ENCODE results near the gene WASHC4.
"Not testable (repeated sequence)": the region's sequence is repeated elsewhere in the genome, so short reads cannot be mapped to it uniquely, and the experiment has no call there.

Gene WASHC4

GRCh38 chr12:105170139-105170538, 62.6 kb downstream of the WASHC4 start:
- no peak overlapping the region for H3K4me3 ChIP-seq (ENCODE audit: low read length)
- no peaks in the 10 kb centered on the region for H3K9me3 ChIP-seq (ENCODE audit: insufficient read depth, low read depth, low read length)
- H3K4me1 ChIP-seq (ENCODE audit: insufficient read depth, low read length), result no peaks in the 10 kb centered on the region
- H3K27ac ChIP-seq (ENCODE audit: low read length), result no peak overlapping the region
- peaks cover 75% of the 10 kb centered on the region for H3K36me3 ChIP-seq (ENCODE audit: insufficient read depth, low read depth, low read length)
- no peak overlapping the region for H3K9ac ChIP-seq (ENCODE audit: low read depth, low read length)
- no peaks in the 10 kb centered on the region for H3K27me3 ChIP-seq (ENCODE audit: insufficient read depth, low read length)

- Histone ChIP-seq H3K36me3 (ENCODE audit: insufficient read depth, low read depth, low read length) (peaks cover 76% of the 10 kb centered on the region), H3K9me3 (ENCODE audit: insufficient read depth, low read depth, low read length) (no peaks in the 10 kb centered on the region), H3K4me1 (ENCODE audit: insufficient read depth, low read length) (no peaks in the 10 kb centered on the region), H3K27me3 (ENCODE audit: insufficient read depth, low read length) (no peaks in the 10 kb centered on the region), H3K9ac (ENCODE audit: low read depth, low read length) (no peak overlapping the region), H3K27ac (ENCODE audit: low read length) (no peak overlapping the region), H3K4me3 (ENCODE audit: low read length) (no peak overlapping the region)
Observed at GRCh38 chr12:105171691-105172436, 64.3 kb downstream of the WASHC4 start.

DNA sequence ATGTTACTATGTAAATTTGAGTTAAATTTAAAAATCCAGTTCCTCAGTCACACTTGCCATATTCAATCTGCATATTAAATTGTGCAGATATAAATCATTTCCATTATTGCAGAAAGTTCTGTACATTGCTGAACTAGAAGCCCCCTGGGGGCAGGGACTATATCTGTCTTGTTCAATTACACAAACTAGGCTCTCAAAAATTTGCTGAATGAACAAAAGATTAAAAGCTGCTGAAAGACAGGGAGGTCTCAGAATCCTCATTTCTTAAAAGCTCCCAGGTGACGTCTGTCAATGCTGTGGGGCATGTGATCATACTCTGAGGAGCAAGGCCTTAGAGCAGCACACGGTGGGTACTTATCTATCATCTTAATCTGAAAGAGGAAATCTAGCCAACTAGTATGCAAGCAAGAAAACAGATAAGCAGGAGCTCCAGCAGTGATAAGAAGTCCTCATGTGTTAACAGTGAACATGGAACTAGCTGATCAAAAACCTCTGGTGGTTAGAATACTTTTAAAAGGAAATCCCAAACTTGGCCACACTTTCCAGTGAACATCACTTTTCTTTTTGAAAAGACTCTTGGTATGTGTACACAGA, 68.0 kb downstream of the WASHC4 start:
- no peaks in the 10 kb centered on the region for H3K27me3 ChIP-seq (ENCODE audit: insufficient read depth, low read length)
- H3K4me3 ChIP-seq (ENCODE audit: low read length), result no peak overlapping the region
- no peaks in the 10 kb centered on the region for H3K4me1 ChIP-seq (ENCODE audit: insufficient read depth, low read length)
- peaks cover 54% of the 10 kb centered on the region for H3K36me3 ChIP-seq (ENCODE audit: insufficient read depth, low read depth, low read length)
- no peak overlapping the region for H3K27ac ChIP-seq (ENCODE audit: low read length)
- no peaks in the 10 kb centered on the region for H3K9me3 ChIP-seq (ENCODE audit: insufficient read depth, low read depth, low read length)
- no peak overlapping the region for H3K9ac ChIP-seq (ENCODE audit: low read depth, low read length)

DNA sequence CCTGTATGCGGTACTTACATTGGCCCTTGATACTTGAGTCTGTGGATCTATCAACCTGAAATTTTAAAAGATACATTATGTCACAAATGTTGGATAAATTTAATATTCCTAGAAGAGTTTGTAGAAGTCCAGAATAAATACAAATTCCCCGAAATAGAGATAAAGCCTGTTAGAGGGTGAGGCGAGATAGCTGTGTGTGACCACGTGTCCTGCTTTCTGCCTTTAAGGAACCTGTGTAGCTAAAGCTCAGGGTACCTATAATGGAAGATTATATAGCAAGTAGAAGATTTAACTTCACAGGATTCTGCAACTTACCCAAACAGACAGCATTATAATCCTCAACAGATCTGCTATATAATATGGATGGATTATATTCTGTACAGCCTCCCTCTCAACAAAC, 69.7 kb downstream of the WASHC4 start:
- Histone ChIP-seq H3K27ac (ENCODE audit: low read length) (no peak overlapping the region), H3K9ac (ENCODE audit: low read depth, low read length) (no peak overlapping the region), H3K4me3 (ENCODE audit: low read length) (no peak overlapping the region), H3K9me3 (ENCODE audit: insufficient read depth, low read depth, low read length) (no peaks in the 10 kb centered on the region), H3K27me3 (ENCODE audit: insufficient read depth, low read length) (no peaks in the 10 kb centered on the region), H3K4me1 (ENCODE audit: insufficient read depth, low read length) (no peaks in the 10 kb centered on the region), H3K36me3 (ENCODE audit: insufficient read depth, low read depth, low read length) (peaks cover 44% of the 10 kb centered on the region; the same call in 1 of the 2 replicates)

GRCh38 chr12:105179114-105179513, 71.6 kb downstream of the WASHC4 start:
- H3K36me3 ChIP-seq (ENCODE audit: insufficient read depth, low read depth, low read length), result peaks cover 35% of the 10 kb centered on the region
- H3K4me1 ChIP-seq (ENCODE audit: insufficient read depth, low read length); H3K27ac ChIP-seq (ENCODE audit: low read length); H3K9ac ChIP-seq (ENCODE audit: low read depth, low read length); H3K4me3 ChIP-seq (ENCODE audit: low read length); H3K27me3 ChIP-seq (ENCODE audit: insufficient read depth, low read length); H3K9me3 ChIP-seq (ENCODE audit: insufficient read depth, low read depth, low read length): not testable (repeated sequence)

DNA sequence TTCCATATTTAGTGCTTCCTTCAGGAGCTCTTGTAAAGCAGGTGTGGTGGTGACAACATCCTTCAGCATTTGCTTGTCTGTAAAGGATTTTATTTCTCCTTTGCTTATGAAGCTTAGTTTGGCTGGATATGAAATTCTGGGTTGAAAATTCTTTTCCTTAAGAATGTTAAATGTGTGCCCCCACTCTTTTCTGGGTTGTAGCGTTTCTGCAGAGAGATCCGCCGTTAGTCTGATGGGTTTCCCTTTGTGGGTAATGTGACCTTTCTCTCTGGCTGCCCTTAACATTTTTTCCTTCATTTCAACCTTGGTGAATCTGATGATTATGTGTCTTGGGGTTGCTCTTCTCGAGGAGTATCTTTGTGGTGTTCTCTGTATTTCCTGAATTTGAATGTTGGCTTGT, 75.9 kb downstream of the WASHC4 start:
- H3K27me3 ChIP-seq (ENCODE audit: insufficient read depth, low read length); H3K27ac ChIP-seq (ENCODE audit: low read length); H3K4me1 ChIP-seq (ENCODE audit: insufficient read depth, low read length); H3K4me3 ChIP-seq (ENCODE audit: low read length); H3K9ac ChIP-seq (ENCODE audit: low read depth, low read length); H3K9me3 ChIP-seq (ENCODE audit: insufficient read depth, low read depth, low read length): not testable (repeated sequence)
- H3K36me3 ChIP-seq (ENCODE audit: insufficient read depth, low read depth, low read length), result peaks cover 47% of the 10 kb centered on the region

- H3K4me3 ChIP-seq (ENCODE audit: low read length); H3K27me3 ChIP-seq (ENCODE audit: insufficient read depth, low read length); H3K9ac ChIP-seq (ENCODE audit: low read depth, low read length); H3K27ac ChIP-seq (ENCODE audit: low read length); H3K4me1 ChIP-seq (ENCODE audit: insufficient read depth, low read length); H3K9me3 ChIP-seq (ENCODE audit: insufficient read depth, low read depth, low read length): not testable (repeated sequence)
- H3K36me3 ChIP-seq (ENCODE audit: insufficient read depth, low read depth, low read length), result peaks cover 48% of the 10 kb centered on the region
Observed at GRCh38 chr12:105183976-105184375, 76.4 kb downstream of the WASHC4 start.

- H3K9me3 ChIP-seq (ENCODE audit: insufficient read depth, low read depth, low read length), result no peaks in the 10 kb centered on the region
- peaks cover 79% of the 10 kb centered on the region for H3K36me3 ChIP-seq (ENCODE audit: insufficient read depth, low read depth, low read length)
- H3K4me3 ChIP-seq (ENCODE audit: low read length), result no peak overlapping the region
- H3K27ac ChIP-seq (ENCODE audit: low read length), result no peak overlapping the region
- no peaks in the 10 kb centered on the region for H3K4me1 ChIP-seq (ENCODE audit: insufficient read depth, low read length)
- H3K27me3 ChIP-seq (ENCODE audit: insufficient read depth, low read length), result no peaks in the 10 kb centered on the region
- no peak overlapping the region for H3K9ac ChIP-seq (ENCODE audit: low read depth, low read length)
Observed at GRCh38 chr12:105189293-105189692, 81.8 kb downstream of the WASHC4 start.

GRCh38 chr12:105190530-105190929, 83.0 kb downstream of the WASHC4 start:
- Histone ChIP-seq H3K9ac (ENCODE audit: low read depth, low read length) (no peak overlapping the region), H3K27ac (ENCODE audit: low read length) (no peak overlapping the region), H3K4me3 (ENCODE audit: low read length) (no peak overlapping the region), H3K36me3 (ENCODE audit: insufficient read depth, low read depth, low read length) (peaks cover 77% of the 10 kb centered on the region), H3K27me3 (ENCODE audit: insufficient read depth, low read length) (no peaks in the 10 kb centered on the region), H3K4me1 (ENCODE audit: insufficient read depth, low read length) (no peaks in the 10 kb centered on the region), H3K9me3 (ENCODE audit: insufficient read depth, low read depth, low read length) (no peaks in the 10 kb centered on the region)

DNA sequence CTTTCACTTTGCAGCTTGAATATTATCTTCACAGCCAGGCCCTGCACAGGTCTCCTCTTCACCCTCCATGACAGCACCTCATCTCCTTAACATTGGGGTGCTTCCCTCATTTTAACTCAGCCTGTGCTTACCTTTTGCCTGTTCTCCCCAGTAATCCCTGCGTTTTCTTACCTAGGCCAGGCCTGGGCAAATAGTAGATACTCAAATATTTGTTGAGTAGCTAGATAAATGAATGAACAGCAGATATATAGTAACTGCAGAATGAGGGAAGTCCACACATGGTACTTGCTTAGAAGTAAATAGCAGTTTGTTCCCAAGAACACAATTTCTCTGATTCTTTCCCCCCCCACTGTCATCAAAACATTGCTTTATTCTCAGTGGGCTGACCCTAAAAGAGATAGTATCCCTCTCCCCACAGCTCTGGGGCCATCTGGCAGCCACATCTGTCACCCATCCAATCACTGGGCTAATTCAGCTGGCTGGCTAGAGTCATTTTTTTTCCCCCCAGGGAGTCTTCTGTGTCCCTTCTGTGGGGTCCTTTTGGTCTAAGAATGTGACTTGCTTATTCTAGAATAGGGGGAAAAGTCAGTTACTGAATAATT, 85.2 kb downstream of the WASHC4 start:
- no peaks in the 10 kb centered on the region for H3K27me3 ChIP-seq (ENCODE audit: insufficient read depth, low read length)
- no peaks in the 10 kb centered on the region for H3K4me1 ChIP-seq (ENCODE audit: insufficient read depth, low read length)
- H3K9me3 ChIP-seq (ENCODE audit: insufficient read depth, low read depth, low read length), result no peaks in the 10 kb centered on the region
- peaks cover 62% of the 10 kb centered on the region for H3K36me3 ChIP-seq (ENCODE audit: insufficient read depth, low read depth, low read length)
- no peak overlapping the region for H3K4me3 ChIP-seq (ENCODE audit: low read length)
- H3K27ac ChIP-seq (ENCODE audit: low read length), result no peak overlapping the region
- H3K9ac ChIP-seq (ENCODE audit: low read depth, low read length), result no peak overlapping the region

GRCh38 chr12:105194947-105195346, 87.4 kb downstream of the WASHC4 start:
- Histone ChIP-seq H3K27ac (ENCODE audit: low read length) (no peak overlapping the region), H3K4me3 (ENCODE audit: low read length) (no peak overlapping the region), H3K4me1 (ENCODE audit: insufficient read depth, low read length) (no peaks in the 10 kb centered on the region), H3K36me3 (ENCODE audit: insufficient read depth, low read depth, low read length) (peaks cover 44% of the 10 kb centered on the region), H3K27me3 (ENCODE audit: insufficient read depth, low read length) (no peaks in the 10 kb centered on the region), H3K9ac (ENCODE audit: low read depth, low read length) (no peak overlapping the region), H3K9me3 (ENCODE audit: insufficient read depth, low read depth, low read length) (no peaks in the 10 kb centered on the region)

- no peak overlapping the region for H3K27ac ChIP-seq (ENCODE audit: low read length)
- H3K4me3 ChIP-seq (ENCODE audit: low read length), result no peak overlapping the region
- peaks cover 41% of the 10 kb centered on the region for H3K36me3 ChIP-seq (ENCODE audit: insufficient read depth, low read depth, low read length)
- H3K4me1 ChIP-seq (ENCODE audit: insufficient read depth, low read length), result no peaks in the 10 kb centered on the region
- no peaks in the 10 kb centered on the region for H3K9me3 ChIP-seq (ENCODE audit: insufficient read depth, low read depth, low read length)
- no peaks in the 10 kb centered on the region for H3K27me3 ChIP-seq (ENCODE audit: insufficient read depth, low read length)
- no peak overlapping the region for H3K9ac ChIP-seq (ENCODE audit: low read depth, low read length)
Observed at GRCh38 chr12:105196090-105196489, 88.6 kb downstream of the WASHC4 start.
